ENCODE results near the gene CABLES1.

Gene CABLES1

GRCh38 chr18:23273443-23273966 lies 138.2 kb downstream of the CABLES1 start:
- H3K27ac ChIP-seq (ENCODE audit: extremely low read depth, low read depth, low read length): no peak overlapping the region
- no peaks in the 10 kb centered on the region for H3K9me3 ChIP-seq (ENCODE audit: control insufficient read depth, insufficient read depth, low read depth, low read length)
- H3K4me3 ChIP-seq (ENCODE audit: low read depth, low read length): no peak overlapping the region
- CTCF ChIA-PET: interaction anchor here (0.6 kb wide), 1 partner anchor 126 kb away, joined by 3 read pairs; no protein-coding TSS in a partner anchor
- H3K4me1 ChIP-seq (ENCODE audit: control insufficient read depth, insufficient read depth, low read length): no peaks in the 10 kb centered on the region
- no peaks in the 10 kb centered on the region for H3K36me3 ChIP-seq (ENCODE audit: control insufficient read depth in 2 of 2, insufficient read depth in 1 of 2, low read length in 2 of 2)
- POLR2A ChIA-PET: no interaction called here
- no peak for TF ChIP-seq ZNF677 (tag by site-specific recombination; IDR thresholded peaks at IDR 0.05)
- no peak for TF ChIP-seq ZFP41 (tag by site-specific recombination; IDR thresholded peaks at IDR 0.05; ENCODE audit: borderline replicate concordance)
- TF ChIP-seq ZBTB1 (tag by site-specific recombination; IDR thresholded peaks at IDR 0.05): no peak
- TF ChIP-seq BCL11B (tag by site-specific recombination; IDR thresholded peaks at IDR 0.05; ENCODE audit: low read depth): no peak
- TF ChIP-seq ZNF350 (tag by site-specific recombination; IDR thresholded peaks at IDR 0.05): no peak
- no peak for TF ChIP-seq ELK4 (IDR thresholded peaks at IDR 0.05; ENCODE audit: borderline replicate concordance, low read depth, low read length)
- TF ChIP-seq ZNF148 (tag by site-specific recombination; IDR thresholded peaks at IDR 0.05; ENCODE audit: borderline replicate concordance): no peak
- TF ChIP-seq ZBTB20 (tag by site-specific recombination; IDR thresholded peaks at IDR 0.05): no peak
- no peak for TF ChIP-seq KLF16 (tag by site-specific recombination; IDR thresholded peaks at IDR 0.05)
- no peak for TF ChIP-seq ZNF366 (tag by site-specific recombination; conservative IDR thresholded peaks at IDR 0.05)
- TF ChIP-seq ZFP37 (tag by site-specific recombination; IDR thresholded peaks at IDR 0.05): no peak
- TF ChIP-seq ZNF776 (tag by site-specific recombination; IDR thresholded peaks at IDR 0.05; ENCODE audit: borderline replicate concordance): no peak
- TF ChIP-seq ZBTB26 (tag by site-specific recombination; optimal IDR thresholded peaks at IDR 0.05): no peak
- TF ChIP-seq PATZ1 (tag by site-specific recombination; IDR thresholded peaks at IDR 0.05): no peak
- TF ChIP-seq ZNF580 (tag by site-specific recombination; IDR thresholded peaks at IDR 0.05): no peak
- no peak for TF ChIP-seq SP7 (tag by site-specific recombination; IDR thresholded peaks at IDR 0.05)
- no peak for TF ChIP-seq ZNF530 (tag by site-specific recombination; IDR thresholded peaks at IDR 0.05; ENCODE audit: low read depth)
